Measurements from ENCODE around the gene HBS1L.

GRCh38 chr6:135066397-135066796 lies 11.8 kb upstream of the HBS1L start:
- TF ChIP-seq CTCF (optimal IDR thresholded peaks at IDR 0.05 in 1 of 3, IDR thresholded peaks at IDR 0.05 in 1 of 3, conservative IDR thresholded peaks at IDR 0.05 in 1 of 3; ENCODE audit: extremely low read depth in 1 of 3, insufficient read depth in 2 of 3, low read length in 3 of 3) (no peak), EZH2 (IDR thresholded peaks at IDR 0.05; ENCODE audit: low read length) (no peak)

Measured in keratinocyte (primary cell).